SK-N-SH (cell line): ENCODE measurements around the gene PLCB1. TPM values are rescaled to one million over a fixed set of nuclear protein-coding genes. Genes with fewer than 3 reads are reported as not detected.

Experiments used
- CTCF ChIA-PET: fragments of 300-600, 350-600 bp; formaldehyde crosslinking; extraction: SDS; loops from one replicate; lab custom pipeline; 2021; lab: Yijun Ruan, JAX
- POLR2A ChIA-PET: fragments of 350-600 bp; sonication (Branson Sonifier 250); formaldehyde crosslinking; extraction: SDS; loops from one replicate; lab custom pipeline; 2020; ENCODE audit warnings: antibody characterized with exemption, inconsistent platforms; lab: Yijun Ruan, JAX
- DNase-seq: peaks from one replicate; pipeline ENCODE4 v3.0.0; 2012
- H2AFZ ChIP-seq: fragments of 200-600 bp; sonication (generic); 2 replicates; pipeline ENCODE4 v1.8.1; 2016; ENCODE audit warnings: antibody characterized with exemption, mild to moderate bottlenecking, low read depth
- H3F3A ChIP-seq: fragments of 200-600 bp; sonication (generic); replicated peaks from 2 replicates; pipeline ENCODE3; 2016; ENCODE audit warnings: antibody characterized with exemption, mild to moderate bottlenecking; ENCODE audit not compliant: insufficient read depth
- H3K27ac ChIP-seq, 2 experiments: fragments of 200-500 bp in 1 of 2; fragments of 200-600 bp in 1 of 2; sonication (Bioruptor generic) in 1 of 2; sonication (generic), shearing (Covaris generic) in 1 of 2; 2 replicates each; pipeline versions ENCODE4 v1.5.1 to v1.6.1; 2014 to 2016; ENCODE audit warnings: low read depth in 2 of 2, inconsistent platforms in 1 of 2, low read length in 1 of 2, mild to moderate bottlenecking in 1 of 2, mixed read lengths in 1 of 2
- H3K27me3 ChIP-seq: fragments of 200-600 bp; sonication (generic), shearing (Covaris generic); 2 replicates; pipeline ENCODE4 v1.6.1; 2016; ENCODE audit warnings: mixed run types; ENCODE audit not compliant: insufficient read depth
- H3K36me3 ChIP-seq, 2 experiments: fragments of 200-500 bp in 1 of 2; fragments of 200-600 bp in 1 of 2; sonication (Bioruptor generic) in 1 of 2; sonication (generic) in 1 of 2; replicated peaks in 1 of 2; 2 replicates each; pipeline versions ENCODE3 to v1.5.1; 2014 to 2016; ENCODE audit warnings: low read length in 1 of 2, mild to moderate bottlenecking in 1 of 2; ENCODE audit not compliant: insufficient read depth in 2 of 2, control insufficient read depth in 1 of 2
- H3K4me1 ChIP-seq, 2 experiments: fragments of 200-500 bp in 1 of 2; fragments of 200-600 bp in 1 of 2; sonication (Bioruptor generic) in 1 of 2; sonication (generic), shearing (Covaris generic) in 1 of 2; 2 replicates each; pipeline versions ENCODE4 v1.5.1 to v1.6.1; 2014 to 2016; ENCODE audit warnings: low read depth in 1 of 2, low read length in 1 of 2, mixed run types in 1 of 2; ENCODE audit not compliant: insufficient read depth in 2 of 2, control insufficient read depth in 1 of 2
- H3K4me2 ChIP-seq: fragments of 200-600 bp; sonication (generic), shearing (Covaris generic); 2 replicates; pipeline ENCODE4 v1.6.1; 2017; ENCODE audit warnings: mixed run types
- H3K4me3 ChIP-seq, 2 experiments: fragments of 200-500 bp in 1 of 2; fragments of 200-600 bp in 1 of 2; sonication (Bioruptor generic) in 1 of 2; sonication (generic), shearing (Covaris generic) in 1 of 2; 2 replicates each; pipeline versions ENCODE4 v1.5.1 to v1.8.1; 2014 to 2016; ENCODE audit warnings: low read depth in 2 of 2, inconsistent platforms in 1 of 2, low read length in 1 of 2, mild to moderate bottlenecking in 1 of 2, mixed read lengths in 1 of 2, moderate library complexity in 1 of 2
- H3K79me2 ChIP-seq: fragments of 200-600 bp; sonication (generic); 2 replicates; pipeline ENCODE4 v1.8.1; 2017; ENCODE audit warnings: mild to moderate bottlenecking; ENCODE audit not compliant: insufficient read depth
- H3K9ac ChIP-seq: fragments of 200-600 bp; sonication (generic); 2 replicates; pipeline ENCODE4 v1.6.1; 2017; ENCODE audit warnings: mixed run types
- H3K9me2 ChIP-seq: fragments of 200-600 bp; sonication (generic); 2 replicates; pipeline ENCODE4 v1.6.1; 2017; ENCODE audit warnings: mixed run types
- H3K9me3 ChIP-seq: fragments of 200-600 bp; sonication (generic); 2 replicates; pipeline ENCODE4 v1.6.1; 2017; ENCODE audit warnings: mixed run types, mild to moderate bottlenecking, moderate library complexity
- H4K20me1 ChIP-seq: fragments of 200-600 bp; sonication (generic); 2 replicates; pipeline ENCODE4 v1.6.1; 2017; ENCODE audit warnings: mild to moderate bottlenecking, mixed run types; ENCODE audit not compliant: insufficient read depth
- CHD2 ChIP-seq: fragments of 150-350 bp; IDR thresholded peaks from 2 replicates; pipeline ENCODE4 v1.6.1; 2018; ENCODE audit warnings: low read length; ENCODE audit not compliant: partially characterized antibody
- FOXM1 ChIP-seq: IDR thresholded peaks from 2 replicates; pipeline ENCODE4 v1.4.0; 2012; ENCODE audit warnings: low read depth, mild to moderate bottlenecking
- JUND ChIP-seq: IDR thresholded peaks from 2 replicates; pipeline ENCODE4 v1.4.0; 2012
- MAX ChIP-seq: IDR thresholded peaks from 2 replicates; pipeline ENCODE4 v1.4.0; 2012; ENCODE audit warnings: low read depth
- NFIC ChIP-seq: IDR thresholded peaks from 2 replicates; pipeline ENCODE4 v1.4.0; 2012; ENCODE audit warnings: borderline replicate concordance
- NRF1 ChIP-seq: IDR thresholded peaks from 2 replicates; pipeline ENCODE4 v1.6.1; 2012; ENCODE audit warnings: low read depth, mild to moderate bottlenecking, low read length
- RAD21 ChIP-seq: IDR thresholded peaks from 2 replicates; pipeline ENCODE4 v1.6.1; 2012; ENCODE audit warnings: mild to moderate bottlenecking, low read length
- SIN3A ChIP-seq: IDR thresholded peaks from 2 replicates; pipeline ENCODE4 v1.6.1; 2012; ENCODE audit warnings: low read depth, mild to moderate bottlenecking, low read length, moderate library complexity, borderline replicate concordance
- SMC3 ChIP-seq: IDR thresholded peaks from 2 replicates; pipeline ENCODE4 v1.6.1; 2012; ENCODE audit warnings: low read depth, low read length, improper control_type of control experiment
- USF2 ChIP-seq: fragments of 150-350 bp; IDR thresholded peaks from 2 replicates; pipeline ENCODE4 v1.6.1; 2017; ENCODE audit warnings: antibody characterized with exemption, low read length, low read depth, borderline replicate concordance
- YY1 ChIP-seq: IDR thresholded peaks from 2 replicates; pipeline ENCODE4 v1.4.0; 2012; ENCODE audit warnings: low read depth, mild to moderate bottlenecking
- ZBTB33 ChIP-seq: IDR thresholded peaks from 2 replicates; pipeline ENCODE4 v1.4.0; 2012; ENCODE audit warnings: low read depth, borderline replicate concordance
- WGBS: methylation state at CpG from one replicate; pipeline ENCODE4 v1.1.6; 2017; ENCODE audit warnings: low lambda C conversion rate; 5-methylcytosine and 5-hydroxymethylcytosine counted together
- polyA plus RNA-seq, 3 experiments: library from polyadenylated mRNA; depleted of rRNA; stranded (reverse); fragments of >200 nt; gene quantifications; 2 replicates each; pipeline ENCODE4 v1.2.3, GENCODE V29; 2012
- TF ChIP-seq, protein P1 (sequence below): IDR thresholded peaks from 2 replicates; pipeline ENCODE4; 2012
- TF ChIP-seq, protein P2 (sequence below): fragments of 150-350 bp; IDR thresholded peaks from 2 replicates; pipeline ENCODE4 v1.6.1; 2016; ENCODE audit warnings: mild to moderate bottlenecking, low read depth, low read length
- TF ChIP-seq, protein P3 (sequence below): fragments of 200-600 bp; sonication (generic); IDR thresholded peaks from 2 replicates; pipeline ENCODE4 v1.6.1; 2017; ENCODE audit warnings: antibody characterized with exemption, mild to moderate bottlenecking, moderate library complexity

PLCB1 gene
- polyA plus RNA-seq, 1 of the 3 experiments (the other 2 are of a cell fraction) = 10.5 TPM

GRCh38 chr20:8145246-8146168 lies 13.4 kb downstream of the PLCB1 start:
- Histone ChIP-seq H2AFZ (no peak overlapping the region), H3F3A (peaks cover 26% of the 10 kb centered on the region), H3K9ac (no peak overlapping the region), H3K36me3 (peaks cover 5 to 11% of the 10 kb centered on the region in 2 experiments), H3K4me1 (peaks cover 5 to 43% of the 10 kb centered on the region in 2 experiments; a peak in 2 of 4 replicates), H4K20me1 (no peaks in the 10 kb centered on the region), H3K9me3 (no peaks in the 10 kb centered on the region), H3K4me3 (no peak overlapping the region), H3K4me2 (no peak overlapping the region), H3K9me2 (no peaks in the 10 kb centered on the region), H3K27ac (no peak overlapping the region), H3K79me2 (peaks cover 86% of the 10 kb centered on the region), H3K27me3 (no peaks in the 10 kb centered on the region)
- TF ChIP-seq NRF1 = no peak
- no peak for TF ChIP-seq RAD21
- no peak for TF ChIP-seq SMC3
- TF ChIP-seq, protein P1, sequence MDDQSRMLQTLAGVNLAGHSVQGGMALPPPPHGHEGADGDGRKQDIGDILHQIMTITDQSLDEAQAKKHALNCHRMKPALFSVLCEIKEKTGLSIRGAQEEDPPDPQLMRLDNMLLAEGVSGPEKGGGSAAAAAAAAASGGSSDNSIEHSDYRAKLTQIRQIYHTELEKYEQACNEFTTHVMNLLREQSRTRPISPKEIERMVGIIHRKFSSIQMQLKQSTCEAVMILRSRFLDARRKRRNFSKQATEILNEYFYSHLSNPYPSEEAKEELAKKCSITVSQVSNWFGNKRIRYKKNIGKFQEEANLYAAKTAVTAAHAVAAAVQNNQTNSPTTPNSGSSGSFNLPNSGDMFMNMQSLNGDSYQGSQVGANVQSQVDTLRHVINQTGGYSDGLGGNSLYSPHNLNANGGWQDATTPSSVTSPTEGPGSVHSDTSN = no peak
- no peak for TF ChIP-seq CHD2
- TF ChIP-seq, protein P2, sequence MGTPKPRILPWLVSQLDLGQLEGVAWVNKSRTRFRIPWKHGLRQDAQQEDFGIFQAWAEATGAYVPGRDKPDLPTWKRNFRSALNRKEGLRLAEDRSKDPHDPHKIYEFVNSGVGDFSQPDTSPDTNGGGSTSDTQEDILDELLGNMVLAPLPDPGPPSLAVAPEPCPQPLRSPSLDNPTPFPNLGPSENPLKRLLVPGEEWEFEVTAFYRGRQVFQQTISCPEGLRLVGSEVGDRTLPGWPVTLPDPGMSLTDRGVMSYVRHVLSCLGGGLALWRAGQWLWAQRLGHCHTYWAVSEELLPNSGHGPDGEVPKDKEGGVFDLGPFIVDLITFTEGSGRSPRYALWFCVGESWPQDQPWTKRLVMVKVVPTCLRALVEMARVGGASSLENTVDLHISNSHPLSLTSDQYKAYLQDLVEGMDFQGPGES = no peak
- TF ChIP-seq ZBTB33 = no peak
- no peak for TF ChIP-seq JUND
- no peak for TF ChIP-seq SIN3A
- TF ChIP-seq NFIC = no peak
- no peak for TF ChIP-seq YY1
- no peak for TF ChIP-seq MAX
- no peak for TF ChIP-seq USF2
- TF ChIP-seq, protein P3, sequence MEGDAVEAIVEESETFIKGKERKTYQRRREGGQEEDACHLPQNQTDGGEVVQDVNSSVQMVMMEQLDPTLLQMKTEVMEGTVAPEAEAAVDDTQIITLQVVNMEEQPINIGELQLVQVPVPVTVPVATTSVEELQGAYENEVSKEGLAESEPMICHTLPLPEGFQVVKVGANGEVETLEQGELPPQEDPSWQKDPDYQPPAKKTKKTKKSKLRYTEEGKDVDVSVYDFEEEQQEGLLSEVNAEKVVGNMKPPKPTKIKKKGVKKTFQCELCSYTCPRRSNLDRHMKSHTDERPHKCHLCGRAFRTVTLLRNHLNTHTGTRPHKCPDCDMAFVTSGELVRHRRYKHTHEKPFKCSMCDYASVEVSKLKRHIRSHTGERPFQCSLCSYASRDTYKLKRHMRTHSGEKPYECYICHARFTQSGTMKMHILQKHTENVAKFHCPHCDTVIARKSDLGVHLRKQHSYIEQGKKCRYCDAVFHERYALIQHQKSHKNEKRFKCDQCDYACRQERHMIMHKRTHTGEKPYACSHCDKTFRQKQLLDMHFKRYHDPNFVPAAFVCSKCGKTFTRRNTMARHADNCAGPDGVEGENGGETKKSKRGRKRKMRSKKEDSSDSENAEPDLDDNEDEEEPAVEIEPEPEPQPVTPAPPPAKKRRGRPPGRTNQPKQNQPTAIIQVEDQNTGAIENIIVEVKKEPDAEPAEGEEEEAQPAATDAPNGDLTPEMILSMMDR = no peak
- no peak for TF ChIP-seq FOXM1
- 88% methylated on average over 8 of the region's 8 CpGs for WGBS
- POLR2A ChIA-PET = no interaction called here
- DNase-seq = no peak
- CTCF ChIA-PET = interaction anchor here (1.0 to 1.3 kb wide), 2 partner anchors 11 to 390 kb away, joined by 3 read pairs; no protein-coding TSS in a partner anchor
